ENCODE results near the gene GPR146.
A peak's percentile ranks its signal among the peaks of the same experiment; 100 is the strongest.

Gene GPR146

DNA sequence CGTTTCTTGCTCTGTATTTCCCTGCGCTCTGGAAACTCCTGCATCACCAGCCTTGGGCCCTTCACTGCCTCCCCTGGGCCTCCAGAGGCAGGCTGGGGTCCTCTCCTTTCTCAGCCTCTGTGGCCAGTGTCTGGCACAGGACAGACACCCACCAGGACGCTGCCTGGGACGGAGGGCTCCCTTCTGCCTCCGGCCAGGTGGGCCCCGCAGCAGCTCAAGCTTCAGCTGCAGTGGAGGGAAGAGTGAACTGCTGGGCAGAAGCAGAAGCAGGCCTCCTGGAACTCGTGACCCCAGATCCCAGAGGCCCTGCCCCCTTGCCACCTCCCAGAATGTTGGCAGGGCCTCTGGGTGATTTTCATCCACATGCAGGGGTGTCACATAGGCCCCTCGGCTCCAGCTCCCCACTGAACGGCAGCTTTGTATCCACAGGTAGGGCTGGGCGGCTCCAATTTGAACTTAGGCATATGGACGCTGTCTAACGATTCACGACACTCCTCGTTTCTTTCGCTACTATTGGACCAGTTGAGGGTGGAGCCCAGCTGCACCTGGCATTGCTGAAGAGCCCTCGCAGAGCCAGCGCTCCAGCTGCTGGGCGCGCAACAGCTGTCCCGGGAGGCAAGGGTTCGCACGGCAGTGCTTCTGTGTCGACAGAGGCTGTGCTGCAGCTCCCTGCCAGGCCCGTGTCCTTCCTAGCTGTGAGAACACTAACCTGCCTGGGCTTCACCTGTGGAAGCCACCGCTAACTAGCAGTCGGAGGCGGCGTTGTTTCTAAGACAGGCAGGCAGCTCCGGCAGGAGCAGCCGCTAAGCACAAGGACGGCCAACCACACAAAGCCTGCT, 18.4 kb upstream of the GPR146 start:
- Histone ChIP-seq H3K4me3 (ENCODE audit: insufficient read depth, low read length, poor library complexity, severe bottlenecking) (no peak overlapping the region), H4K20me1 (ENCODE audit: low read depth, low read length) (0 out of 2 replicates have a peak, but pooled peaks cover 3% of the 10 kb centered on the region), H3K9me3 (ENCODE audit: insufficient read depth, low read length) (no peaks in the 10 kb centered on the region), H3K36me3 (ENCODE audit: low read length) (no peaks in the 10 kb centered on the region), H3K27ac (ENCODE audit: low read depth, low read length) (peak overlapping the region; percentile 92), H2AFZ (ENCODE audit: low read depth, low read length, severe bottlenecking) (no peak overlapping the region), H3K9ac (ENCODE audit: low read length) (peak overlapping the region; percentile 68; the same call in 1 of the 2 replicates), H3F3A (ENCODE audit: insufficient read depth) (peaks cover 41% of the 10 kb centered on the region), H3K27me3 (ENCODE audit: low read length) (no peaks in the 10 kb centered on the region), H3K79me2 (ENCODE audit: insufficient read depth, low read length) (no peaks in the 10 kb centered on the region), H3K4me2 (ENCODE audit: low read depth, low read length, poor library complexity, severe bottlenecking) (peak overlapping the region; percentile 66), H3K9me2 (replicated peaks; ENCODE audit: insufficient read depth, low read length) (no peaks in the 10 kb centered on the region)
- TF ChIP-seq CTCF (IDR thresholded peaks at IDR 0.05; ENCODE audit: insufficient read depth, low read length, poor library complexity, severe bottlenecking): no peak
- TF ChIP-seq EZH2phosphoT487 (conservative IDR thresholded peaks at IDR 0.05; ENCODE audit: low read length): no peak

DNA sequence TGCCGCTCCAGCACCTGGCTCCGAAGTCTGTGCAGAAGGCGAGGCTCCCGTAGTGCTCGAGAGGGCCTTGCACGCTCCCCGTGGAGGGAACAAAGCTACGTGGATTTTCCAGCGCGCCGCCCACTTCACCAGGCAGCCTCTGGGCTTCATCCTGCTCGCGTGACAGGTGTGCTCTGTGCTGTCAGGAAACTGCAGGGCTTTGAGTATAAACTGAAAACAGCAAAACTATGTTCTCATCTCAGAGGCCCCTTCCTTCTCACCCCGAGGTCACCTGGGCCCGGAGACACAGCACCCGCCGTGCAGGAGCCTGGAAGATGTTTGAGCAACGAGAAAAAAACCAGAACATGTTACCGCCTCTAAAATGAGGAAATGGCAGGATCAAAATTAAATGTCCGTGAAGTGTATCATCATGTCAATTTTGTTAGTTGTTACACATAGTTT, 17.6 kb upstream of the GPR146 start:
- H3K9me3 ChIP-seq (ENCODE audit: insufficient read depth, low read length): no peaks in the 10 kb centered on the region
- no peak for TF ChIP-seq EZH2phosphoT487 (conservative IDR thresholded peaks at IDR 0.05; ENCODE audit: low read length)
- no peaks in the 10 kb centered on the region for H3K27me3 ChIP-seq (ENCODE audit: low read length)
- peak overlapping the region; percentile 92 for H3K27ac ChIP-seq (ENCODE audit: low read depth, low read length)
- H3F3A ChIP-seq (ENCODE audit: insufficient read depth): peaks cover 41% of the 10 kb centered on the region
- H3K9me2 ChIP-seq (replicated peaks; ENCODE audit: insufficient read depth, low read length): no peaks in the 10 kb centered on the region
- 0 out of 2 replicates have a peak, but pooled peaks cover 3% of the 10 kb centered on the region for H4K20me1 ChIP-seq (ENCODE audit: low read depth, low read length)
- peak overlapping the region; percentile 68; the same call in 1 of the 2 replicates for H3K9ac ChIP-seq (ENCODE audit: low read length)
- H3K4me3 ChIP-seq (ENCODE audit: insufficient read depth, low read length, poor library complexity, severe bottlenecking): peak overlapping the region; percentile 52
- H2AFZ ChIP-seq (ENCODE audit: low read depth, low read length, severe bottlenecking): no peak overlapping the region
- H3K36me3 ChIP-seq (ENCODE audit: low read length): no peaks in the 10 kb centered on the region
- no peaks in the 10 kb centered on the region for H3K79me2 ChIP-seq (ENCODE audit: insufficient read depth, low read length)
- peak overlapping the region; percentile 66 for H3K4me2 ChIP-seq (ENCODE audit: low read depth, low read length, poor library complexity, severe bottlenecking)

- Histone ChIP-seq H3F3A (ENCODE audit: insufficient read depth) (peaks cover 41% of the 10 kb centered on the region), H3K4me2 (ENCODE audit: low read depth, low read length, poor library complexity, severe bottlenecking) (peak overlapping the region; percentile 66), H3K9ac (ENCODE audit: low read length) (peak overlapping the region; percentile 68), H3K4me3 (ENCODE audit: insufficient read depth, low read length, poor library complexity, severe bottlenecking) (peak overlapping the region; percentile 52), H3K36me3 (ENCODE audit: low read length) (no peaks in the 10 kb centered on the region), H3K27ac (ENCODE audit: low read depth, low read length) (peak overlapping the region; percentile 92), H4K20me1 (ENCODE audit: low read depth, low read length) (no peaks in the 10 kb centered on the region), H3K9me3 (ENCODE audit: insufficient read depth, low read length) (no peaks in the 10 kb centered on the region), H2AFZ (ENCODE audit: low read depth, low read length, severe bottlenecking) (no peak overlapping the region), H3K27me3 (ENCODE audit: low read length) (no peaks in the 10 kb centered on the region), H3K79me2 (ENCODE audit: insufficient read depth, low read length) (no peaks in the 10 kb centered on the region), H3K9me2 (replicated peaks; ENCODE audit: insufficient read depth, low read length) (no peaks in the 10 kb centered on the region)
- TF ChIP-seq EZH2phosphoT487 (conservative IDR thresholded peaks at IDR 0.05; ENCODE audit: low read length): no peak
- TF ChIP-seq CTCF (IDR thresholded peaks at IDR 0.05; ENCODE audit: insufficient read depth, low read length, poor library complexity, severe bottlenecking): no peak
These were observed 16.9 kb upstream of the GPR146 start for GRCh38 chr7:1027242-1028043.
